Left lobe of liver (tissue), 2 donors: Measurements from ENCODE around the gene IFITM1. TPM values are rescaled to one million over a fixed set of nuclear protein-coding genes. Genes with fewer than 3 reads are reported as not detected.

Experiments used
- ATAC-seq: fragments of 200-7000 bp; cut with Tn5 transposase; one replicate; pipeline ENCODE4 v1.9.1; 2020; ENCODE audit warnings: mild to moderate bottlenecking, moderate library complexity
- DNase-seq: peaks from one replicate; pipeline ENCODE4 v3.0.0-alpha.2; 2020; ENCODE audit warnings: low spot score
- total RNA-seq: library from RNA; stranded (reverse); gene quantifications from one replicate; pipeline ENCODE4 v1.2.1, GENCODE V29; 2021
- donor health status: DM: no; HTN: no; CAD: no; lungs with moderate emphysema.
- donor health status: DM: no; HTN: yes; CAD: no.

Gene IFITM1
- total RNA-seq, 1 donor from 2014 or later: 29.2 TPM

DNA sequence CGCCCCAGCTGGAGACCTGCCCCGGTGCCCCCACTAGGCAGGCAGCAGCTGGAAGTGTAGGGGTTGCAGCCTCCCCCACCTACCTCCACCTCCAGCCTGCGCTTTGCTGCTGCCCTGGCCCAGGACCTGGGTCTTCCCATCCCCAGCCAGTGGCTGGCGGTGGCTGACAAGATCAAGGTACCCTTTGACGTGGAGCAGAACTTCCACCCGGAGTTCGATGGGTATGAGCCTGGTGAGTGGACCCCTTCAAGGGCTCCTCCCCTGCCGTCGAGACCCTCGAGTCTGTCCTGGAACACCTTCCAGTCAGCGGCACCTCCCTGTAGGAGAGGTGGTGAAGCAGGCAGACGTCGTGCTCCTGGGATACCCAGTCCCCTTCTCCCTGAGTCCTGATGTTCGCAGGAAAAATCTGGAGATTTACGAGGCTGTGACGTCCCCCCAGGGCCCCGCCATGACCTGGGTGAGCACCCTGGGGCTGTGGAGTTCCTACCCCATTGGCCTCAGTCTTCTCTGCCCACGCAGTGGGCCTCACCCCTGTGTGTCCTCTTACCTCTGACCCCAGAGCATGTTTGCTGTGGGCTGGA, 20.5 kb upstream of the IFITM1 start:
- ATAC-seq (no peak), DNase-seq (no peak)

DNA sequence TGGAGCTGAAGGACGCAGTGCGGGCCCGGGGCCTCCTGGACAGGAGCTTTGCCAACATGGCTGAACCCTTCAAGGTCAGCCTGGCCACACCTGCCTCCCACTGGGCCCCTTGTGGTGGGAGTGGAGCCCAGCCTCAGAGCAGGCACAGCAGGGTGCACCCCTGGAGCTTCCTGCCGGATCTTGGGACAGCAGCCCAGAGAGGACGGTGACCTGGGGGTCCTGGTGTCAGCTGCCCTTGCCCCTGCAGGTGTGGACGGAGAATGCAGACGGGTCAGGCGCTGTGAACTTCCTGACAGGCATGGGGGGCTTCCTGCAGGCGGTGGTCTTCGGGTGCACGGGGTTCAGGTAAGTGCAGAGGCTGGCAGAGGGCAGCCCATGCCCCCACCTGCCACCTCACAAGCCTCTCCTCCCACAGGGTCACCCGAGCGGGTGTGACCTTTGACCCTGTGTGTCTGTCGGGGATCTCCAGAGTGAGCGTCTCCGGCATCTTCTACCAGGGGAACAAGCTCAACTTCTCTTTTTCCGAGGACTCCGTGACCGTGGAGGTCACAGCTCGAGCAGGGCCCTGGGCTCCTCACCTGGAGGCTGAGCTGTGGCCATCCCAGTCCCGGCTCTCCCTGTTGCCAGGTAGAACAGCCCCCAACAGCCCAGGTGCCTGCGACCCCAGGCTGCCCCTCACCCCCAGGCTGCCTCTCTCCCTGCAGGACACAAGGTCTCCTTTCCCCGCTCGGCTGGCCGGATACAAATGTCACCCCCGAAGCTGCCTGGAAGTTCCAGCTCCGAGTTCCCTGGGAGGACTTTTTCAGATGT, 19.8 kb upstream of the IFITM1 start:
- no peak for ATAC-seq
- DNase-seq: no peak

DNA sequence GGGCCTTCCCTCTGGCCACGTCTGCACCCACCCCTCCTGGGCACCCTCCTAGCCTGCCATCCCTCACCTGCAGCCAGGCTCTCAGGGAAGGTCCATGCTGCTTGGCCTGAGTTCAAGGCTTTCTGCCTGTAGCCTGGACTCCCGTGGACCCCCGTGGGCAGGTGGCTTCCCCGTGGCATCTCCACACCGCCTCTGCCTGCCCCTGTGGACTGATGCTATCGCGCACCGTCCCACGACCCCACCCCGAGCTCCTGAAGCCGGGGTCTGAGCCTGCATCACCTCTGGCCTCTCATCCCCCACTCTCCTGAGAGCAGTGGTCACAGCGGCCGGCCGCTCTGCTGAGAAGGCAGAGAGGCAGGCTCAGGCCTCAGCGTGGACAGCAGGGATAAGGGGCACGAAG, 19.1 kb upstream of the IFITM1 start:
- ATAC-seq: no peak
- DNase-seq: no peak

DNA sequence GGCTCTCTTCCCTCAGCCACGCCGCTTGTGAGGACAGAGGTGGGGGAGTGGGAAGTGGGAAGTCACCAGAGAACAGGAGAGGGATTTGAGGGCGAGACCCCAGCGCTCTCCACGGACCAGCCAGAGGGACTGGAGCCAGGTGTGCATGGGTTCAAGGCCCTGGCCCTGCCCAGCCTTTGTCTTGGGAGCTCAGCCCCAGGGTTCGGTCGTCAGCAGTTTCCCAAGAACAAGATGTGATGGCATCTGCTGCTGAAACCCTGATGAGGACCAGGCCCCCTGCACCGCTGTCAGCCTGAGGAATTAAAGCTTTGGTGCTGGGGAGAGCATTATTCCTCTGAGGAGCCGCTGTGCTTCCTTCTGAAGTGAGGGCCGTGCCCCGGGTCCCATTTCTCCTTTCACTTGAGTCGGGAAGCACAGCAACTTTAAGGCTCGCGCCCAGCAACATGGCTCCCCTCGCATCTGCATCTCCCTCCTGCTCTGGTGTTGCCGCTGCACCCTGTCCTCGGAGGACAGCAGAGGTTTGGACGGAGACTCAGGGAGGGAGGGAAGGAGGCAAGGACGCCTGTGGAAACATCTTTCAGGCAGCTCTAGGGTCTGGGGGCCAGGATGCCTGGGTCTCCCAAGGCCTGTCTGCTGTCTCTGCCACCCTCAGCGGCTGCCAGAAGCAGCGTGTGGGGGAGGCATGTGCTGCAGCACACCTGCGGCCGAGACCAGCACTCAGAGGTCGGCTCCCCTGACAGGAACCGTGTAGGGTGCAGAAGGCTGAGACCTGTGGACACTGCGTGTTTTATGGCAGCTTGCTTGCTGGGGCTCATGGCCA, 18.3 kb upstream of the IFITM1 start:
- DNase-seq: no peak
- ATAC-seq: no peak

DNA sequence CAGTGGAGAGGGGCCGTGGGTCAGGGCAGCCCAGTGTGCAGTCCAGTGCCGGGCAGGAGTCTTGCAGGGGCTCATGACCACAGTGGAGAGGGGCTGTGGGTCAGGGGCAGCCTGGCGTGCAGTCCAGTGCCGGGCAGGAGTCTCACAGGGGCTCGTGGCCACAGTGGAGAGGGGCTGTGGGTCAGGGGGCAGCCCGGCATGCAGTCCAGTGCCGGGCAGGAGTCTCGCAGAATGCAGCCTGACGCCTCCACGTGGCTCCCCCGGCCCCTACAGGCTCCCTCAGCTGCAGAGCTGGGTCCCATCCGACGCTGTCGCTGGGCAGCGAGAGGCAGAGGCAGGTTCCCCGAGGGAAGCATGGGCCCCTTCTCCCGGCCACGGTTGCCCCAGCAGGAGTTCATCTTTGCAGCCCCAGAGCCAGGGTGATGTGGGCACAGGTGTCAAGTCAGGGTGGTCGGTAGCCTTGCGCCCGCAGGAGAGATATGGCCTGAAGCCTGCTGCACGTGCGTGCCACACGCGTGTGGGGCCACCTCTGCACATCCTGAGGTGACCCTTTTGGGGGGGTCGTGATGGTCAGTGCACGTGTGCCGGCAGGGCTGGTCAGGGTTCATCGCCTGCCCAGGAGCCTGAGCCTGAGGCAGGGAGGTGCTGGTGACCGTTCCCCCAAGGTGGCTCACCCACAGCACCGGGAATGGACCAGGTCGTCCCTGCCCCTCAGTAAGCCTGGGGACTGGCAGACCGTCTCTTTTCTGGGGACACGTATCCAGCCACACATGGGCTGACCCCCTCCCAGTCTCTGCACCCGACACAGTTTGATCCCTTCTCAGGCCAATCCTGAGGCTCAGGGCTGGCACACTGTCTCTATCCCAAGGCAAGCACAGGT, 17.4 kb upstream of the IFITM1 start:
- ATAC-seq: no peak
- no peak for DNase-seq

DNA sequence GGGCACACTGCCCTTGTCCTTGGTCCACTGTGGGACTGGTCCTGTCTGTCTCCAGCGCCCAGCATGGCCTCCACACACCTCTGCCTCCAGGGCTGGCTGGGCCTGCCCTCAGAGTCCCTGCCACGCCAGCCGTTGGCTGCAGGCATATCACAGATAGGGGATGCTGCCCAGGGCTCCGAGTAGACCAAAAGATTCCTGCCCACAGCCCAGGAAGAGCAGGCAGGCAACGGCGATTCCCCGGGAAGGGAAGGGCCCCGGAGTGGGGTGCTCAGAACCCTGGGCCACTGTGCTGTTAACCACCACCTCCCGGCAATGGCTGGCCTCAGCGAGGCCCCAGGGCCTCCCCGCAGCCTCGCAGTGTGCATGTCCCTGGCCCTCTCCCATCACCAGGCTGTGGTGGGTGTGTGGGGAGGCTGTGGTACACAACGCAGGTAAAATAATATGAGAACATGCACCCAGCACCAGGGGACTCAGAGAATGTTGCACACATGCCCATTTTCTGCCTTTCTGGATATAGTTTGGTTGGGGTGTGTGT, 16.7 kb upstream of the IFITM1 start:
- DNase-seq (no peak), ATAC-seq (peak; percentile 9)

DNA sequence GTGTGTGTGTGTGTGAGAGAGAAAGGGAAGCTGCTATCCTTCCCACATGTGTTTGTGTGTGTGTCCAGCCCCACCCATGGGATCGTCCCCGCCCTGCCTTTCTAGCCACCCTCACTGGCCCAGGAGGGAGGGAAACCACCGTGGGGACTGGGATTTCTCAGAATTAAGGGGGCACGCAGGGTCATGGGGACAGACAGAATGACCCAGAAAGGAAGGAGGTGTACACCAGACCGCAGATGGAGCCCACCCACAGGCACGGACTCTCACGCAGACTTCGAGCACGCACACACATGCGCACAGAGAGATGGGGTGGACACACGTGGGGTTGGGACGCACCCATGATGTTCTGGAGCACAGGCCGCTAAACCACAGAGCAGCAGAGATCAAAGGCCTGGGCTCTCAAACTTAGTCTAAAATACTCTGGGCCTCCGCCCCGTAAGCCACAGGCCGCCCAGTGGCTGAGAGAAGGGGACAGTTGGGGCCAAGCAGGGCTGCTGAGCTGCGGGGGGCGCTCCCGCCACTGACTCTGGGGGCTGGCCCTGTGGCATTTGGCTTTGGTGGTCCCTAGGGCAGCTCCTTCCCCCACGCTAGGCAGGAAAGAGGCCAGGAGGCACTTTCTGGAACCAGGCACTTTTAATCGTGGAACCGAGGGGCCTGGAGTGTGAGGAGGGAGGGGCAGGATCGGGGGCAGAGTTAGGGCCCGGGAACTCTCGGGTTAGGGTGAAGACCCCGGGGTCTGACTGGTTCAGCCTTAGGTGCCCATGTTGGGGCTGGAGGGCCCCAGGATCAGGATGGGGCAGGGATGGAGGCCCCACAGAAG, 16.0 kb upstream of the IFITM1 start:
- ATAC-seq (peak; percentile 31), DNase-seq (no peak)

DNA sequence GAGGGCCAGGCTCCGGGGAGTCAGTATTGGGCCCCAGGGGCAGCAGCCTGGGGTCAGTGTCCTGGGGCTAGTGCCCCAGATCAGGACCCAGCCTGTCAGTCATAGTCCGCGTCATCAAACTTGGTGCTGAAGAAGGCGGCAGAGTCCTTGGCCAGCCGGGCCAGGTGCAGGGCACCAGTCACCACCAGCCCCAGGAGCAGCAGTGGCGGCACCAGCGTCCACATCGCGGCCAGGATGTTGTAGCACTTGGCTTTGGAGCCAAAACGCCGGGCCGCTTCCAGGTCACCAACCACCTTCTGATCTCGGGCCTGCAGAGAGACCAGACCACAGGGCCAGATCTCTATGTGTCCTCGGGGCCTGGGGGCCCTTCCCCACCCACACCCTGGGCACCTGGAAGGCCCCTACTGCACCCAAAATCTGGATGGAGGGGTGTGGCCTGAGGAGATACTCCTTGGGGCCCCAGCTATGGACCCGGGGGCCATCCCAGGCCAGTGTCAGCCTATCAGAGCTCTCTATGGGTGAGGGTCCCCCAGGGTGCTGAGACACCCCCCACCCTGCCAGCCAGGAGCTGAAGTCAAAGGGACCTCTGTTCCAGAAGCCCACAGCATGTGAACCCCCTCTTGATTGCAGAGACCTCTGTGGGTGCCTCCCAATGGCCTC, 15.3 kb upstream of the IFITM1 start:
- DNase-seq (no peak), ATAC-seq (peak; percentile 47)

DNA sequence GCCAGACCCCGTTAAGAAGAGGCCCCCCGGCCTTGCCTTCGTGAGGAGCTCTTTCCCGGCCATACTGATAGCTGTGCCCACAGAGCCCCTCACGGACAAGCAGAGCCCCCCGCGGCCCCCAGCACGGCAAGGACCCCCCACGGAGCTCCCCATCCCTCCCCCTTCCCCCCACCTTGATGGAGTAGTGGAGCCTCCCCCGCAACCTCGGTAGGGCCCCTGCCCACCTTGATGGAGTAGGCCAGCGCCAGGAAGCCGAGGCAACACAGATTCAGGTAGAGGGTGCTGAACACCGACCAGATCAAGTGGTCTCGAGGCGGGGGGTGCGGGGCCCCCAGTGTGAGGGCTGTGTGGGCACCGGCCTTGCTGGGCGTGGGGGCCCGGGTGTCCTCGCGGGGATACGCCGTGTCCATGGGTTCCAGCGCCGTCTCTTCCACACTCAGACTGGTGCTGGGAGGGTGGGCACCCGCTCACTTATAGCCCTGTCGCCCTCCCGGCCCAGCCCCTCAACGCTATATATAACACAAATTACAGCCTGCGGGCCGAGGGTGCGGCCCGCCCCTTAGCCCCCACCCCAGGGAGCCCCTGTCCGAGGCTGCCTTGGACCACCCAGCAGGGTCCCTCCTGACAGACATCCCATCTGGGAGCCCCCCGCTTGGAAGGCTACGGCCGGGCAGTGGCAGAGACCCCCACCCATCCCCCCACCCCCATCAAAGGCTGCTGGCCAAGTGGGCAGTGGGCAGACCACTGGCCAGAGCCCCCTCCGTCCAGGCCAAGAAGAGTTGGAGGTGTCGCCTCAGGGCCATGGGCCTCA, 14.6 kb upstream of the IFITM1 start, which contains the start of gene IFITM5:
IFITM5 (minus strand) TSS at position 446 of the 811 bp plus-strand sequence; CDS start at position 410, 36 bp downstream.
- DNase-seq (no peak), ATAC-seq (no peak)

DNA sequence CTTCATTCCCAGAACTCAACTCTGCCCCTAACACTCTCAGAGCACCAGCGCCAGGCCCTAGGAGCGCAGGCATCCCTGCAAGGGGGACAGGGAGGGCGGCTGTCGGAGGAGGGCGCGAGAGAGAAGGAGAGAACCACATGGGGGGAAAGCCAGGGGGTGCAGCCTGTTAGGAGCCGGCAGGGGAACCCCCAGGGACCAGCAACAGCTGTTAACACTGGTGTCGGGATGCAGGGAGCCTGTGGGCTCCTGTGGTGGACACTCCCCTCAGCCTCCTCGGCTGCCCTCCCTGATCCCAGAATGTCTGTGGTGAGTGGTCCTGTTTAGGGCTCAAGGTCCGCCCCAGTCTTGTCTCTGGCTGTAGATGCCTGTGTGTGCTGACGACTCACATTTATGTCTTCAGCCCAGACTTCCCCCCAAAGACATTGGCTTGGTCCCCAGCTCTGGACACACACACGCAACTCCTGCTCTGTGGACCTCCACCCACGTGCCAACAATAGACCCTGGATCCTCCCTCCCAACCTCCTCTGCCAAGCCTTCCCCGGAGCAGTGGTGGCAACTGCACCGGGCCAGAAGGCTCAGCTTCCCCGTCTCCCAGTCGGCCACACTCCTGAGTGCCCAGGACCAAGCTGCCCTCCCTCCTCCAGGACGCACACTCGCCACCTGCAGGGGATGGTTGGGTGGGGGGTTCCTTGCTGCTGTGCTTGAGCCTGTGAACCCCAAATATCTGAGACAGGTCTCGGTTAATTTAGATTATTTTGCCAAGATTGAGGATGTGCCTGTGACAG, 13.7 kb upstream of the IFITM1 start:
- DNase-seq (no peak), ATAC-seq (no peak)

DNA sequence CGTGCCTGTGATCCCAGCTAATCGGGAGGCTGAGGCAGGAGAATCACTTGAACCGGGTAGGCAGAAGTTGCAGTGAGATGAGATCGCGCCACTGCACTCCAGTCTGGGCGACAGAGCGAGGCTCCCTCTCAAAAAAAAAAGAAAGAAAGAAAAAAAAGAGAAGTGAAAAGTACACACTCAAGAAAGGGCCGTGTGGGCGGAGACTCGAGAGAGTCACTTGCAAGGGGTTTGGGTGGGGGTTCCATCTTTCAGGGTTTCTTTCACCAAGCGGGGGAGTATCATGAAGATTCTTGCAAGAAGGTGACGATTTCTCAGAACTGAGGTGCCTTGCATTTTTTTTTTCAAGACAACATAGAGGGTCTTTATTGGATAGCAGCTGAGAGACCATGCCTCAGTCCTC, 10.5 kb upstream of the IFITM1 start:
- no peak for DNase-seq
- no peak for ATAC-seq

DNA sequence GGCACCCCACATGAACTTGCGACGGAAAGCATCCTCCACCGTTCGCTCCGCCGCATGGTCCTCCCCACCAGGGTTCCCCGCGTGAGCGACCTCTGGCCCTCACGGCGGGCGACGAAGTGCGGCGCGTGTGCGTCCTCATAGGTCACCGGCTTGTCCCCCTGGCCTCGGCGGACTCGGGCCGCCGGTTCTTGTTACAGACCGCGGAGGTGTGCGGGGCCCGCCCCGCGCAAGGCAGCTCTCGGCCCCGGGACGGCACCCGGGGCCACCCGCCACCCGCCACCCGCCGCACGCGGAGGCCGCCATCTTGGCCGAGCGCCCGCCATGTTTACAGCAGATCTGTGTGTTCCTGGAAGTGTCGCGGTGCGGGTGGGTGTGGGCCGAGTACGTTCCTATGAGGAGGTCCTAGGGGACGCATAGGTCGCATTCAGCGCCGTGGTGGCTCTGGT, 9.8 kb upstream of the IFITM1 start:
- ATAC-seq (no peak), DNase-seq (no peak)

DNA sequence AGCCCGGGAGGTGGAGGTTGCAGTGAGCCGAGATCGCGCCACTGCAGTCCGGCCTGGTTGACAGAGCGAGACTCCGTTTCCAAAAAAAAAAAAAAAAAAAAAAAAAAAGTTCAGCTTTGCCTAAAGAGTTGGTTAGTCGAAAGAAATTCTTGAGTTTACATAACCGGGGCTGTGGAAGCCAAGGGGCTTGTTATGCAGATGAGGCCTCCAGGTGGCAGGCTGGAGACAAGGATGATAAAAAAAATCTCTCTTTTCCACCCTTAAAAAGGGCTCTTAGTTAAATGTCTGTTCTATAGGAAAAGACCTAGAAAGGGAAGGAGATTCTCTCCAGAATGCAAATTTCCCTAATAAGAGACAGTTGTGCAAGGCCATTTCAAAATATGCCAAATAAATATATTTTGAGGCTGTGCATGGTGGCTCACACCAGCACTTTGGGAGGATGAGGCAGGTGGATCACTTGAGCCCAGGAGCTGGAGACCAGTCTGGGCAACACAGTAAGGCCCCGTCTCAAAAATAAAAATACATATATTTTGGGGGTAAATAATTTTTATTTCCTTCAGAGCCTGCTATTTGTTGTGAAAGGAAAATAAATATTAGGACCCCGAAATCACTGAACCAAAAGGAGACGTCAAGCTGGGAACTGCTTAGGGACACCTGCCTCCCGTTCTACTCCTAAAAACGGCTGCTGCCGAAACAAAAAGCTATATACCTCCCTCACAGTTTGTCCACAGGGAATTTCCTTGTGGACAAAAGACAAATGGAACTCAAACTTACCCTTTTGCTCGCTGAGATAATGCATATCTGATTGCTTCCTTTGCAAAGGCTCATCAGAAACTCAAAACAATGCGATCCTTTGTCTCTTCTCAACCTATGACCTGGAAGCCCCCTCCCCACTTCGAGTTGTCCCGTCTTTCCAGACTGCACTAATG, 8.7 kb upstream of the IFITM1 start:
- DNase-seq (no peak), ATAC-seq (peak; percentile 56)

DNA sequence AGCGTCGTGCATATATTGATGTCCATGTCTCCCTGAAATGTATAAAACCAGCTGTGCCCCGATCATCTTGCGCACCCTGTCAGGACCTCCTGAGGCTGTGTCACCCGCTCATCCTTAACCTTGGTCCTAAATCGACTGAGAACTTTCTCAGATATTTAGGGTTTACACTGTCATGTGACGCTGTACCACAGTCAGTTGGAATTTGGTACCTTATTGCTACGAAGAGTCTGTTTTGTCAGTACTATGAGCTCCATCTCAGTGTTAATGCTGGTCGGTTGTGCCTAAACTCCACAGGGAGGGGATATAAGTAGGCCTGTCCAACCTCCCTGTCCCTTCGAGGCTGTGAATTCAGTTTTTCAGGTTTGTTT, 8.0 kb upstream of the IFITM1 start:
- no peak for ATAC-seq
- no peak for DNase-seq

DNA sequence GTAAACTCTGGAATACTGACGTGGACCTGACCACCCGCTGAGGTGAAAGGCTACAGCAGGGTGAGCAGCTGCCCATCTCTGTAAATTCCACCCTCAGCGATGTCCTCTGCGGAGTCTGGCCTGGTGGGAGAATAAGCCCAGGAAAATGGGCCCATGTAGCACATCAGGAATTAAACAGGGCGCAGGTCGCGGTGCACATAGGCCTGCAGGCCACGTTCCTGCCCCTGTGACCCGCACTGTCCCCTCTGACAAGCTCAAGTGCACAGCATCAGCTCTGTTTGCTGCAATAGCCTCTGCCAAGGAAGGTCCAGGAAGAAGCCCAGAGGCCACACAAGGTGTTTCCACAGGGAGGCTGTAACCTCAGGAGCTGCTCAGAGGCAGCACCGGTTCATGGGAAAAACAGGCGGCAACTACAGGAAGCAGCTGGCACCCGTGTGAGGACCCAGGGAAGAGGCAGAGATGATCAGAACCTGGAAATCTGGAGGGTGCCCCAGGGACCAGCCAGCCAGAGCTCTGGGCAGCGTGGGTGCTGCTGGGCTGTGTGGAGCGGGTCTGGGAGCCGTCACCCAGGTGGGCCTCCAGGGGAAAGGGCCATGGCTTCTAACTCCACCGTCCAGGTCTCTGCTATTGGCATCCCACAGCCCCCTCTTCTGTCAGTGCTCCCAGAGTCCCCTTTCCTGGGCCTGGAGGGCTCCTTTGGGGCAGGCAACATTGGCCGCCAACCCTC, 7.0 kb upstream of the IFITM1 start:
- ATAC-seq: no peak
- DNase-seq: no peak
